Activated effector memory CD4-positive, alpha-beta T cell treated with Interleukin-2 at 50 U/mL for 16 hours (primary cell): Measurements from ENCODE around the gene RBM28.
"Not testable (repeated sequence)": the region's sequence is repeated elsewhere in the genome, so short reads cannot be mapped to it uniquely, and the experiment has no call there.

Experiments used
- DNase-seq: peaks from one replicate; pipeline ENCODE4 v3.0.0-alpha.2; 2020

Gene RBM28

DNA sequence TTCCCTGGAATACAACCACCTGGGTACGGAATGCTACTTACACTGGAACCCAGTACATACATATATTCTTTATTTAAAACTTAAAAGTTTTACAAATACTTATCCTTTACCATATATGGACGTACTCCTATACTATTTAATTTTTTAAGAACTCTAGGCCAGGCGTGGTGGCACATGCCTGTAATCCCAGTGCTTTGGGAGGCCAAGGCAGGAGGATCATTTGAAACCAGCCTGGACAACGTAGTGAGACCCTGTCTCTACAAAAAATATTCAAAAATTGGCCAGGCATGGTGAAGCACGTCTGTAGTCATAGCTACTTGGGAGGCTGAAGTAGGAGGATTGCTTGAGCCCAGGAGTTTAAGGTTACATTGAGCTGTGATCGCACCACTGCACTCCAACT lies 2.0 kb downstream of the RBM28 start:
- no peak for DNase-seq

DNA sequence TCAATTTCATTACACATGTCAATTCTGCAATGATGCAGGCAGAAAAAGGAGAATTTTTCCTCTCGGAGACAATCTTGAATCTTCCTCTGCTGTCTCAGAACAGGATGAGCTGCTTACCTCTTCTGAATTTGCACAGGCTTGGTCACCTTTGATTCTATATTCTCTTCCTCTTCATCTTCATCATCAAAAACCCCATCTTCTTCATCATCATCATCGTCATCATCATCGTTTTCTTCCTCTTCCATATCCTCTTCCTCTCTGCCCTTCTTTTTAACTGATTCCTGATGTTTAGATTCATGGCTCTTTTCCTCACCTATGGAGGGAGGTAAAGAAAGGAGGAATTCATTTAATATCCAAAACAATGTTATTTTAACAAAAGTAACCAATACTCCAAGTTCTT lies 8.0 kb downstream of the RBM28 start:
- no peak for DNase-seq

DNA sequence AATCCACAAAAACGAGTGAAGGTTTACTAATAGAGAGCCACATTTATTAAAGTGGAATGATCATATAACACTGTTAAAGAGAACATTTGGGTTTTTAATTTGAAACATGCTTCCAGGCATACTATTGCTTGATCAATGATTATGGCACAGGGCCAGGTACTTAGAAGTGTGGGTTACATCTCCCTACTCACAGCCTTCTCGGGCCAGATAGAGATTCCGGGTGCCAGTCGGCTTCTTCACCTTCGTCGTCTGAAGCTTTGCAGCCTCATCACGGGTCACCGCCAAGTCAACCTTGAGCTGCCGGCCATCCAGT lies 19.4 kb downstream of the RBM28 start:
- DNase-seq: no peak

DNA sequence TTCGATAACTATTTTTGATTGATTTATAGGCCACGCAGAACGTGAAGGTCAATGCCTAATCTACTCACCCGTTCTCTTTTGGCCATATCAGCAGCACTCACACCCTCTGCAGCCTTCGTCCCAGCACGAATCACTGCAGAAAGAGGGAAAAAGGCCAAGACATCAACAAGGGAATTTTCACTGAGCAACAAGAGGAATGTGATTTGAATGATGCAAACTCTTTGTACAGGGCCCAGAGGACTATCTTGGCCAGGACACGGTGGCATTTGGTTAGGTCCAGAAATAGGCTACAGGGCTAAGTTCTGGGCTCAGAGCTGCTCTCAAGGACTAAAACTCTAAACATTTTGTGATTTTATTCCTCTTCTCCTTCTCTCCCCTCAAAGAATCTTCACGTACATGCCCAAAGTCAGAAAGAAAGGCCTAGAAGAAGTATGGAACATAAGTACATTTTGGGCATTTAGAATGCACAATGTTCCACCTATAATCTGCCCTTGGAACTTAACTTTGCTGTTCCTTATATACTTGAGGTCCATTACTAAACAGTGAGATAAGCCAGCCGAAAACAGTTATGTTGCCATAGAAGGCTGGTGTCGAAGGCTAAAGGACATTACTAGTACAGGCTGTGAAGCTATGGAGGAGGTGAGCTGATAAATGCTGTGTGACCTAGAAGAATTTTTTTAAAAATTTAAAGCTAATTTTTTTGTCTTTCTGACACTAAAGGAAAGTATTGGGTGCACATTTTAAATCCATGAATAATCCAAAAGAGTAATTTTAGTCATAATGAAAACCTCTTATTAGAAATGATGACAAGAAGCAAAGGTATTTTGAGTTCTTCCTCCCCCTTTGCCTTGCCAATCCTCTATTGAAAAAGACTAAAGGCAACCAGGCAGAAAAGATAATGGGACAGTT lies 20.0 kb downstream of the RBM28 start:
- no peak for DNase-seq

DNA sequence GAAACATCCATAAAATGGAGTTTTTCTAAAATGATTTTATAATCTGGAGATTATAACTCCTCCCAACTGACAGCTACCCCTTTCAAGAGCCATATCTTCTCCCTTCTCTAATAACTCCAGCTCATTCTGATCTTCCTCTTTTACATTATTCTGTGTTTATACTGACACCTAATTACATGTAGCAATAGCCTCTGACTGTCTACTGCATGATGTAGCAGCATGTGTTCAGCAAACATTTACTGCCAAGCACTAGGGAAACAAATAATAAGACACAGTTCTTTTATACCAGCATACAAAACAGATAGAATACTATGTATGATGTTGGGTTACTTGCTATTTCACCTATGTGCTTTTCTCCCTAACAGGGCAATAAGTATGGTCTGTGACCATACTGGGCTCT lies 20.7 kb downstream of the RBM28 start:
- no peak for DNase-seq

DNA sequence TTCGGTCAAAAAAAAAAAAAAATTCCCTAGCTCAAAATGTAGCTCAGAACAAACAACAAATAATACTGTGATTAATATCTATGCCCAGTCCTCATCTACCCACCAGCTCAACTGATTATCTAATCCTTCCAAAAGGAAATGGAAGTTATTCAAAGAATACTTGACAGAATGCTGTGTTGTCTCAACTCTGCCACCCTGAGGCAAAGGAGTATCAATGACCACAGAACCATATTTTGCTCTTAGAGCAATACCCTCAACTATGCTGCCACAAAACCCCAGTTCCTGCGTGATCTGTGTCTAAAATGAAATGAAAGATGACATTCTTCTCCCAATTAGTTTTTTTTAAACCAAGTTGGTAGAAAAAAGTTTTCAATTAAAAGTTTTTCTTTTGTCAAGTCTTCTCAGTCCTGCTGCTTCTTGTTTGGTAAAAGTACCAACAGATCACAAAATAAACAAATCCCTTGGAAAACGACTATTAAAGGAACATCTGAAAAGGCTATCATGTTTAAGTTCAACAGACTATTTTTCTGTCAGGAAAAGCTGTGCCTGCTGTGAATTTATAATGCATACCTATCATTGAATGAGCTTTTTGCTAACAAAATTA lies 21.6 kb downstream of the RBM28 start:
- no peak for DNase-seq

DNA sequence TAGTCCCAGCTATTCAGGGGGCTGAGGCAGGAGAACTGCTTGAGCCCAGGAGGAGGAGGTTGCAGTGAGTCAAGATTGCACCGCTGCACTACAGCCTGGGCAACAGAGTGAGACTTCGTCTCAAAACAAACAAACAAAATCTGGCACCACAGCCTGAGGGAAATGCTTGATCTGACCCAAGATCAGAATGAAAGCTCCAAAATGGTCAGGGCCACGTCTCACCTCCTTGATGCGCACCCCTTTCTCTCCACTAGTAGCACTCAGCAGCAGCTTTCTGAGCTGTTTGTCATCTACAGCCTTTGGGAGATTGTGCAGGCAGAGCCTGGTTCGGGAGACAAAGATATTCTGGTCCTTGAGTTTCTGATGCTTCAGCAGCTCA lies 22.7 kb downstream of the RBM28 start:
- no peak for DNase-seq

DNA sequence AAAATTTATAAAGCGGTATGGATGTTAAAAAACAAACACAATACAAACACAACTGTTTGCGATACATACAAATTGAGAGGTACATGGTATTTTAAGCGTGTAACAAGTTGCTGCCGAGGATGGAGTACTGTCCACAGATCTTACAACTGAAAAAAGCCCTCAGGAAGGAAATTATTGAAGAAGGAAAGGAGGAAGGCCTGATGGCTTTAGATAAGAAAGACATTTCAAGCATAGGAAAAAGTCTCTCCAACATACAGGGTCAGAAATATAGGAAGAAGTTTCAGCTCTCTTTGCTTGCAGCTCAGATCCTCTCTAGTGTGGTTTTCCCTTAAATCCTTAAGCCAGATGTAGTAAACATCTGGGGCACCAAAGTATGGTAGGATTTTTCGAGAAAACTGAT lies 25.0 kb downstream of the RBM28 start:
- no peak for DNase-seq

DNA sequence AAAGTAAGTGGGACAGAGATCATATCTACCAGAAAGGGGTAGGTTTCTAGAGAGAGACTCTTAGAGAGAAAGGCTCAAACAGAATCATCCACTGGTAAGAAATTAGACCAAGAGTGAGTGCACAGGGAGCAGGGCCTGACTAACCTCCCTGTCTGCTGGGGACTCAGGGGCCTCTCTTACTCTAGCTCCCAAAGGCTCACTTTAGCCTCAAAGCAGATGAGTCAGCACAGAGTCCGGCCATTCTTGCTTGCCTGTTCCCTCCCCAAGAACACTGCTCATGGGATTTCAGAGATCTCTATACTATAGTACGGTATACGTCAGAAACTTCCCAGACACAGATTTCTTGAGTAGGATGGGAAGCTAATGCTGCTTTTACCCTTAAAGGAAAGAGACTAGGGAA lies 32.7 kb downstream of the RBM28 start:
- no peak for DNase-seq

DNA sequence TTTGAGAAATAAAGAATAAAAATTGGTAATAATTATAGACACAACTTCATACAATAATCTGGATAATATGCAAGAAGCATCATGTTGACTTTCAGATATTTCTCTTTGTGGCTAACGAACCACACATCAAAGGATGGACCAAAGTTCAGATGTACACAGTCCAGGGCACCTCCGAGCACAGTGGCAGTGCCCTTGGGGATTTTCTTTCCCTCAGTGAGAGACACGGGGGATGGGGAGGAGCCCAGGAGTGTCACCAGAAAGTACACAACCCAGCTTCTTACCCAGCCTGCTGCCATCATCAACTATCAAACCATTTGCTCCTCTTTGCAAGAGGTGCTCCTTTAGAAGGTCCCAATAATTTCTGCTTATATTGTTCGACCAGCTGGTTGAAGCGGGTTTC lies 33.2 kb downstream of the RBM28 start:
- no peak for DNase-seq

DNA sequence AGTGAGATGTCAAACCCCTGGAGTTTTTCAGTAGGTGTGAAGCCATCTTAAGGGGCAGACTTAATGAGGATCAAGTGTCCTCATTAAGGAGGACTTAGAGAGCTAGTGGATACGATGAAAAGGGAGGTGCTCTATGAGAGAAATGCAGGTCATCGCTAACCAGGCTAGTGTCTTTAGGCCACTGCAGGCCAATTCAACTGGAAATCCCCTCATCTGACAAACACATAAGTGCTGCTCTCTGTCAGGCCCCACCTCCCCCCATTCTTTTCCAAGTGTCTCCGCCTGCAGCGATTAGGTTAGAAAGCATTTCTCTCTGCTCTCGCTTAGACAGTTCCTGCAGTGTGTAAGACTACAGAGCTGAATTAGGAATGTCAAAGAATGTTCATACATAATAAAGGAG lies 33.7 kb downstream of the RBM28 start:
- DNase-seq: no peak

DNA sequence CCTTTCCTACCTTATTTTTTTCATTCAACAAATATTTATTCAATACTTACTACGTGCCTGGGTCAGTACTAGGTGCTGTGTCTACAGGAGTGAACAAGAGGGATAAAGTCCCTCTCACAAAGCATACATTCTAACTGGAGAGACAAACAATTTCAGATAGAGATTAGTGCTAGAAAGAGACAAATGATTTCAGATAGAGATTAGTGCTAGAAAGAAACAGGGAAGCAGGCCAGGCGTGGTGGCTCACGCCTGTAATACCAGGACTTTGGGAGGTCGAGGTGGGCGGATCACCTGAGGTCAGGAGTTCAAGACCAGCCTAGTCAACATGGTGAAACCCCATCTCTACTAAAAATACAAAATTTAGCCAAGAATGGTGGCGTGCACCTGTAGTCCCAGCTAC lies 34.6 kb downstream of the RBM28 start:
- DNase-seq: no peak

DNA sequence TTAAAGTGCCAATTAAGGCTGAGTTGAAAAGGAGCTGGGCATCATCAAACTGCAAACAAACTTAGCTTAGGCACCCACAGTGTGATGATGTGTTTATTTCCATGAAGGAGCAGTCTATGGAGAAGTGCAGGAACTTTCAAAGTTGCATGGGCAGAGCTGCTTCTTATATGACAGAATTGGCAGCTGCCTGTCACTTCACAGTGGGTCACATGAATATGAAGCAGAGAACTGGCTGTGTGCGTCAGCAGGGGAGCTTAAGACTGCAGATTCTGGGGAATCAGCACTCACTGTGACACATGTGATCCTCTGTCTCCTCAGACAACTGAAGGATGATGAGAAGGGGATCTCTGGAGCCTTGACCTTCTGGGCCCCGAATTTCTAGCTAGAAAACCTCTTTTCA lies 36.6 kb downstream of the RBM28 start:
- no peak for DNase-seq

DNA sequence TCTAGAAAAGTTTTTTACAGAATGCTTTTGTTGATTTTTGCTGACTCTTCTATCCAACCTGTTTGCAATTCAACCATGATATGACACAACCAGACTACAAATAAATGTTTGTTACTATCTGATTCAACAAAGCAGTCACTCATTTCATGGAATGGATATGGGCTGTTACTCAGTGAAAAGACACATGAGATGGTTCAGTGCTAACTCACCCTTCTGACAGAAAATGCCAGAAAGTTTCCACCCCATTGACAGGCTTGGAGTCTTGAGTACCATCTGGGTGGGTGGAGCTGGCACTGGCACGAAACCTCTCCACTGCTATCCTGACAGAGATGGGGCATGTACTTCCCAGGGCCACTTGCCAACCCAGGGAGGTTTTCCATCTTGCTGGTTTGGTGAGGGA lies 39.5 kb downstream of the RBM28 start:
- DNase-seq: no peak

DNA sequence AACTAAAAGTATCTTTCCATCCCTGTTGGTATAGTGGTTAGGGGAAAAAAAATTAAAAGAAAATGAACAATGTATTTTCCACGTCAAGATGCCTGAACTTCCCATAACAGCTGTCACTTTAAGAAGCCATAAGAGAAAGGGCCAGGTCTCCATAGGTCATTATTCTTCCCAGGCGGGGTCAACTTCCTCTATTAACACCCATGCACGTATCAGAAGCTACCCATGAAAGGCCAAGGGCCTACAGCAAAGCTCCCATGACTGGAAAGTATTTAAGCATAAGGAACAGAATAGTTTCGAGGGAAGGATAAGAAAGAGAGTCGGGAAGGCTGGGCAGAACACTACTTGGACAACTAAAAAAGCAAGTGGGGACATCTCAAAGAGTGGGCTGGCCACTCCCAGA lies 40.1 kb downstream of the RBM28 start:
- no peak for DNase-seq

DNA sequence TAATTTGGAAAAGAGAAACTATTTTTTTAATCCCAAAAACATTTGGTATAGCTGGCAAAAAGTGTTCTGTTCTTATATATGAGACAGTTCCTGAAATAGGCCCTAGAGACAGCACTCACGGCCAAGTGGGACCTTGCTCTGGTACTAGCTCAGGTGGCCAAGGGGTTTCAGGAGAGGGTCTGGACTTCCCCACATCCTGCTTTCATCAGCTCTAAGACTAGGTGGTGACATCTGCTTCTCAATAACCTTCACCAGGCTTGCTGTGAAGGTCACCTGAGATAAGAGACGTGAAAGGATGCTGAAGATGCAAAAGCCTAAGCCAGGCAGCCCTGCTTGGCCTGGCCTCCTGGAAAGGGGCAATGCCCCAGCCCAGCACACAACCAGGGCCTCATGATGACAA lies 40.6 kb downstream of the RBM28 start:
- DNase-seq: no peak

DNA sequence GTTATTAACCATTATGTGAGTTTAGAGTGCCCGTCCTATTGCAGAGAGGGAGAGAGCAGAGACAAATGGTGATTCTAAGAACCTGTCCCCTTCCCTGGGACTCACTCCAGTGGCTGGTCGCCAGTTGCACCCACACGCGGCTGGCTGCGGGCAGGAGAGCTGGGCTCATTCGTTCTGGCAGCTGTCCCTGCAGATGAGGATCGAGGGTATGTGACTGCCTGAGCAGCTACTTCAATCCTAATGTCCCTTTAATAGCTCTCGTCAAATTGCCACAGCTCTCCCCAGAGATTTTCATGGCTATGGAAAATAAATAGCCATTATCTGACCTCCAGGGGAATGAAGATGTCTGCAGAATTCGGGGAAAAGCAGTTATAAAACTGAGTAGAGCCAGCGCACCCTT lies 41.6 kb downstream of the RBM28 start:
- no peak for DNase-seq

DNA sequence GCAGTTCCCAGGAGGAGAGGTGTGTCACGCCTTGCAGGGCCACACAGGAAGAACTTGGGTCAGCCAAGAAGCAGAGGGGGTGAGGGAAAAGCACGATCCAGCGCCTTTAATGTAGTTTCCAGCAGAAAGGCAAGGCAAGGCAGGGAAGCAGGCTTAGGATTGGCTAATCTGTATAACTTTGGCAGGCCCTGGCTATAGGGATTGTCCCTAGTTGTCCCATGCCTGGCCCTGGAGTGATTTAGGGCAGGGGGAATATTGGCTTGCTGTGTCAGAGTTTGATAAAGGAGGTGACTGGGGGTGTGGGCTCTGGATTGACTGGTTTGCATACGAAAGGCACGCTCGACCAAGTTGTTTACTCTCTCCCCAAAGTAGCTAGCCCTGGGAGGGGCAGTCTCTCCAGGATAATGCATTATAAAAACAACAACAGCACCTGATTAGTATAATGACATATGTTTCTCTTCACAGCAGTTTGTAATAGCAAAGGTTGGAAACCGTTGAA lies 44.5 kb downstream of the RBM28 start:
- DNase-seq: no peak

DNA sequence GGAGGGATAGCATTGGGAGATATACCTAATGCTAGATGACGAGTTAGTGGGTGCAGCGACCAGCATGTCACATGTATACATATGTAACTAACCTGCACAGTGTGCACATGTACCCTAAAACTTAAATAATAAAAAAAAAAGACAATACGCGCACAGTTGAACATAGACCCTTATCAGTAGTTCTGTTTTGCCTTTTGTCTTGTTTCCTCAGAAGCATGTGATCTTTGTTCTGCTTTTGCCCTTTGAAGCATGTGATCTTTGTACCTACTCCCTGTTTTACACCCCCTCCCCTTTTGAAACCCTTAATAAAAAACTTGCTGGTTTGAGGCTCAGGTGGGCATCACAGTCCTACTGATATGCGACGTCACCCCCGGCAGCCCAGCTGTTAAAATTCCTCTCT lies 45.7 kb downstream of the RBM28 start:
- DNase-seq: not testable (repeated sequence)

DNA sequence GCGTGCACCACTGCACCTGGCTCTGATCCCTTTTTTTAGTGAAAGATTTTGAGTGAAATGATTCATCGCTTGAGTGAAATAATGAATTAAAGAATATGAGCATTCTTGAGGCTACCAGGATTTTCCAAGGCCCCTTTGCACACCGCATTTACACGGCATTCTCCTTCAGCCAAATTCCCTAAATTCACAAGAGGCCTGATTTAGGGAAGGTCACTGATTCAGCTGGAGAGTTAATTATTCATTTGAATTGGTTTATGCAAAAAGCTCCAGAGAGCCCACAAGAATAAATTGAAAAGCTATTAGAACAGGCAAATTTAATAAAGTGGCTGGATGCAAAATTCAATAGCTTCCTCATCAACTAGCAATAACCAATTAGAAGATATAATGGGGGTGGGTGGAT lies 56.2 kb downstream of the RBM28 start:
- DNase-seq: no peak

DNA sequence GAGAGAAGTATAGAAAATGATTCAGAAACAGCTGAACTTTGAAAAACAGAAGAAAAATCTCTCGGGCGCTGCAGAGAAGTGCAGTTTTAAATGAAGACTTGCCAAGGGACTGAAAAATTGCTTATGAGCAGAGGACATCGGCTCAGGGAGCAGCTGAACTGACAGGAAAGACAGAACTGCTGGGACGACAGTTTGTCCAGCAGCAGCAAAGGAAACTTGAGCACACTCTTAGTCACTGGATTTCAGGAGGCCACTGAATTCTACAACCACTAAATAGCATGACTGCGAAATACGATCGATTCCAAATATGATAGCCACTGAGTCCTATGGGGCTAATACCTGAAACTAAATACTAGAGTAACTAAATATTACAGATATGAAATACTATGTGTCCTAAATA lies 59.6 kb downstream of the RBM28 start:
- DNase-seq: no peak

DNA sequence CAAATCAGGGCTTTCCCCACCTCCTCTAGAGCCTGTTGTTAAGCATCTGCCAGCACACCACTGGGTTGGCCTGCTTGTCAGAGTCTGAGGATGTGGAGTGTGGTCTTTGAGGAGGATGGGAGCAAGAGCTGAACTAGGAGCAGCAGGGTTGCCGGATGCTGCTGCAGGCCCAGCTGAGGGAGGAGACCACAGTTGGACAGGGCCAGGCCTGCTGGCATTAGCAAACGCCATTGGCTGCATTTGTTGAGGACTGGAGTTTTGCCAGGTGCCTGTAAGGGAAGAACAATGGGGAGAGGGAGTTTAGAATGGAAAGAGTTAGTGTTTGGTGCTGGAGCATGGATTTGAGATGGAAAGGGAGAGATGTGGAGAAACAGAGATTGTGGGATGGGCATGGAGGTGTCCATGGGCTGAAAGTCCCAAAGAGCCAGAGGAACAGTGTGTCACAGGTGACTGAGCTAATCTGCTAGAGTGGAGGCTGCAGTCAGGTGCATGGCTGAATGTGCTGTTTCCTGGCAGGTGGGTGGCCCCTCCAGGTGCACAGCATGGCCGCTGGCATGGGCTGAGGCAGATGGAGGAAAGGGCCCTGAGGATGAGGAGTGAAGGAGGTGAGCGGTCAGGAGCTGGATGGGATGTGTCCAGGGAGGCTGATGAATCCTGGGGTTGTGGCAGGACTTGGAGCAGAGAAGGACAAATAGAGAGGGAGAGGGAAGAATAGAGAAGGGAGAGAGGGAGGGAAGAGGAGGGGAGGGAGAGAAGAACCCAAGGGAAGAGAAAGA lies 61.9 kb downstream of the RBM28 start:
- no peak for DNase-seq

DNA sequence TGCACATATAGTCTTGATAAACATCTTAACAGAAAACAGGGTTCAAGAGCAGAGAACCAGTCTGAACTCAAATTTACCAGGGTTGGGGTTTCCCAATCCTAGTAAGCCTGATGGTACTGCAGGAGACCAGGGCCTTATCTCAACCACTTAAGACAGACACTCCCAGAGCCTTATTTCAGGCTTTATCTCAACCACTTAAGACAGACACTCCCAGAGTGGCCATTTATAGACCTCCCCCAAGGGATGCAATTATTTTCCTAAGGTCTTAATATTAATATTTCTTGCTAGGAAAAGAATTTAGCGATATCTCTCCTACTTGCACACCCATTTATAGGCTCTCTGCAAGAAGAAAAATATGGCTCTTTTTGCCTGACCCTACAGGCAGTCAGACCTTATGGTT lies 63.3 kb downstream of the RBM28 start:
- not testable (repeated sequence) for DNase-seq

DNA sequence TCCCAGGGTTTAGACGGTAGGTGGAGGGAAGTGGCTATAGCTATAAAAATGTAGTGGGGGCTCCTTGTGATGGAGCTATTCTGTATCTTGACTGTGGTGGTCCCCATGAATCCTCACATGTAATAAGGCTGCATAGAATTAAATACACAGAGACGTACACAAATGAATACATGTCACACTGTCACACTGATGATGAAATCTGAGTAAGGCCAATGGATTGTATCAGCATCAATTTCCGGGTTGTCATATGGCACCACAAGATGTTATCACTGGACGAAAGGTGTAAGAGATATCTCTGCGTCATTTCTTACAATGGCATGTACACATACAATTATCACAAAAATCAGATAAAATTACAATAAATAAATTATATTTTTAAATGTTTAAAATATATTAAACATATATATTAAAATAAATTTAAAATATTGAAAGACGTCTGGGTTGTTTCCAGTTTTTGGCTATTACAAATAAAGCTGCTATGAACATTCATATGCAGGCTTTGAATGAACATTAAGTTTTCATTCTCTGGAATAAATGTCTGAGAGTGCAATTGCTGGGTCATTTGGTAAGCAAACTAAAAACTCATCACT lies 64.5 kb downstream of the RBM28 start:
- DNase-seq: no peak
